Testis (tissue), 2 donors: ENCODE measurements around the gene NUMBL.

Source experiments
- CTCF ChIP-seq, 3 experiments: fragments of 450-650 bp in 2 of 3; fragments of 200-600 bp in 1 of 3; sonication (generic) in 1 of 3; IDR thresholded peaks; one replicate each; pipeline ENCODE4 v1.5.1; 2016 to 2019; ENCODE audit warnings: antibody characterized with exemption in 3 of 3, mild to moderate bottlenecking in 2 of 3, moderate library complexity in 1 of 3
- POLR2A ChIP-seq: fragments of 450-650 bp; IDR thresholded peaks from one replicate; pipeline ENCODE4 v1.6.1; 2017; ENCODE audit warnings: antibody characterized with exemption, mild to moderate bottlenecking, moderate library complexity

- TF ChIP-seq CTCF (IDR thresholded peaks at IDR 0.05) (no peak), POLR2A (no peak)
Measured at GRCh38 chr19:40693896-40694295, 3.4 kb upstream of the NUMBL start.
